Thymus (tissue), 11 donors: ENCODE measurements around the gene TLK1. TPM values are rescaled to one million over a fixed set of nuclear protein-coding genes. Genes with fewer than 3 reads are reported as not detected.

Source experiments
- DNase-seq, 9 donors: peaks; one replicate each; pipeline ENCODE4 v3.0.0-alpha.2; 2013; ENCODE audit warnings: low spot score in 9 of 9, low read depth in 6 of 9, missing footprints in 1 of 9
- H3K27ac ChIP-seq, 2 donors: one replicate each; pipeline ENCODE4 v1.5.1; 2013; ENCODE audit warnings: control low read depth in 1 of 2, low read depth in 1 of 2, low read length in 1 of 2, mild to moderate bottlenecking in 1 of 2, moderate library complexity in 1 of 2
- H3K27me3 ChIP-seq, 2 donors: one replicate each; pipeline ENCODE4 v1.5.1; 2013; ENCODE audit warnings: low read length in 1 of 2; ENCODE audit not compliant: control insufficient read depth in 2 of 2, insufficient read depth in 1 of 2
- H3K36me3 ChIP-seq, 2 donors: one replicate each; pipeline ENCODE4 v1.5.1; 2013; ENCODE audit warnings: low read length in 1 of 2, mild to moderate bottlenecking in 1 of 2, moderate library complexity in 1 of 2; ENCODE audit not compliant: control insufficient read depth in 2 of 2, insufficient read depth in 2 of 2
- H3K4me1 ChIP-seq, 2 donors: one replicate each; pipeline ENCODE4 v1.5.1; 2013; ENCODE audit warnings: low read length in 2 of 2; ENCODE audit not compliant: control insufficient read depth in 2 of 2, insufficient read depth in 2 of 2
- H3K4me3 ChIP-seq, 2 donors: one replicate each; pipeline ENCODE4 v1.5.1; 2013; ENCODE audit warnings: low read length in 2 of 2, control low read depth in 1 of 2, mild to moderate bottlenecking in 1 of 2
- H3K9me3 ChIP-seq, 2 donors: one replicate each; pipeline ENCODE4 v1.5.1; 2013; ENCODE audit warnings: low read length in 1 of 2, mild to moderate bottlenecking in 1 of 2; ENCODE audit not compliant: control insufficient read depth in 2 of 2, insufficient read depth in 1 of 2
- WGBS: extraction: QIAGEN DNeasy Blood & Tissue Kit; methylation state at CpG from one replicate; pipeline ENCODE4 v1.1.7; 2013; 5-methylcytosine and 5-hydroxymethylcytosine counted together
- polyA plus RNA-seq: library from polyadenylated mRNA; stranded (reverse); fragments of 200-250 nt; gene quantifications from one replicate; pipeline ENCODE4 v1.2.3, GENCODE V29; 2013
- total RNA-seq: library from RNA; stranded (reverse); fragments of 120-200 nt; gene quantifications from one replicate; pipeline ENCODE4 v1.2.4, GENCODE V29; 2013
- donor health status: healthy.

The TLK1 gene
- total and polyA plus RNA-seq, 2 donors = 15.5 to 29.3 TPM

- no peak overlapping the region for H3K27ac ChIP-seq
- no peaks in the 10 kb centered on the region for H3K27me3 ChIP-seq
- no peaks in the 10 kb centered on the region for H3K36me3 ChIP-seq
- 97% methylated on average over 4 of the region's 4 CpGs for WGBS
- DNase-seq = no peak
- H3K9me3 ChIP-seq = no peaks in the 10 kb centered on the region
- no peaks in the 10 kb centered on the region for H3K4me1 ChIP-seq
- H3K4me3 ChIP-seq = no peak overlapping the region
Observed at GRCh38 chr2:171191021-171191420, 30.3 kb upstream of the TLK1 start.

- no peak overlapping the region for H3K27ac ChIP-seq
- no peak for DNase-seq
Observed at GRCh38 chr2:171187819-171188218, 27.1 kb upstream of the TLK1 start.

GRCh38 chr2:171187177-171187576 is 26.5 kb upstream of the TLK1 start:
- Histone ChIP-seq H3K4me1 (no peaks in the 10 kb centered on the region), H3K4me3 (no peak overlapping the region)
- WGBS = 97% methylated on average over 2 of the region's 2 CpGs

More at GRCh38 chr2:171187819-171188218, 27.1 kb upstream of the TLK1 start:
- no peaks in the 10 kb centered on the region for H3K4me1 ChIP-seq
- H3K9me3 ChIP-seq = no peaks in the 10 kb centered on the region
- H3K36me3 ChIP-seq = no peaks in the 10 kb centered on the region
- H3K4me3 ChIP-seq = no peak overlapping the region
- H3K27me3 ChIP-seq = no peaks in the 10 kb centered on the region

GRCh38 chr2:171185941-171186340 is 25.2 kb upstream of the TLK1 start:
- WGBS = 97% methylated on average over 3 of the region's 3 CpGs
- Histone ChIP-seq H3K4me3 (no peak overlapping the region), H3K4me1 (no peaks in the 10 kb centered on the region), H3K27ac (no peak overlapping the region), H3K27me3 (no peaks in the 10 kb centered on the region), H3K36me3 (no peaks in the 10 kb centered on the region), H3K9me3 (no peaks in the 10 kb centered on the region)
- DNase-seq = no peak

More at GRCh38 chr2:171187177-171187576, 26.5 kb upstream of the TLK1 start:
- no peaks in the 10 kb centered on the region for H3K36me3 ChIP-seq
- DNase-seq = no peak
- H3K27ac ChIP-seq = no peak overlapping the region
- H3K27me3 ChIP-seq = no peaks in the 10 kb centered on the region
- H3K9me3 ChIP-seq = no peaks in the 10 kb centered on the region

GRCh38 chr2:171185165-171185818 is 24.6 kb upstream of the TLK1 start:
- Histone ChIP-seq H3K27me3 (no peaks in the 10 kb centered on the region), H3K4me3 (no peak overlapping the region), H3K9me3 (no peaks in the 10 kb centered on the region), H3K27ac (no peak overlapping the region), H3K4me1 (no peaks in the 10 kb centered on the region), H3K36me3 (no peaks in the 10 kb centered on the region)
- no peak for DNase-seq
- WGBS = over 99% methylated on average over 2 of the region's 2 CpGs

- no peak overlapping the region for H3K27ac ChIP-seq
- no peak overlapping the region for H3K4me3 ChIP-seq
- no peaks in the 10 kb centered on the region for H3K27me3 ChIP-seq
- H3K9me3 ChIP-seq = no peaks in the 10 kb centered on the region
- DNase-seq = no peak
- H3K4me1 ChIP-seq = no peaks in the 10 kb centered on the region
- H3K36me3 ChIP-seq = no peaks in the 10 kb centered on the region
- WGBS = 80% methylated on average over 9 of the region's 9 CpGs
Observed at GRCh38 chr2:171181064-171182049, 20.7 kb upstream of the TLK1 start.

GRCh38 chr2:171180229-171180930 is 19.7 kb upstream of the TLK1 start:
- WGBS = 80% methylated on average over 3 of the region's 3 CpGs
- Histone ChIP-seq H3K27ac (no peak overlapping the region), H3K4me3 (no peak overlapping the region), H3K36me3 (no peaks in the 10 kb centered on the region), H3K4me1 (no peaks in the 10 kb centered on the region), H3K27me3 (no peaks in the 10 kb centered on the region), H3K9me3 (no peaks in the 10 kb centered on the region)
- DNase-seq = no peak

GRCh38 chr2:171178993-171179392 is 18.3 kb upstream of the TLK1 start:
- no peak for DNase-seq
- Histone ChIP-seq H3K36me3 (no peaks in the 10 kb centered on the region), H3K4me1 (no peaks in the 10 kb centered on the region), H3K9me3 (no peaks in the 10 kb centered on the region), H3K4me3 (no peak overlapping the region), H3K27ac (no peak overlapping the region), H3K27me3 (no peaks in the 10 kb centered on the region)

- H3K4me3 ChIP-seq = no peak overlapping the region
- WGBS = 98% methylated on average over 5 of the region's 5 CpGs
- no peak for DNase-seq
- no peak overlapping the region for H3K27ac ChIP-seq
- peaks cover 0 to 4% of the 10 kb centered on the region in 2 donors for H3K9me3 ChIP-seq
- H3K27me3 ChIP-seq = no peaks in the 10 kb centered on the region
- no peaks in the 10 kb centered on the region for H3K36me3 ChIP-seq
- no peaks in the 10 kb centered on the region for H3K4me1 ChIP-seq
Observed at GRCh38 chr2:171176516-171176915, 15.8 kb upstream of the TLK1 start.
